Neural progenitor cell (in vitro differentiated cells): ENCODE results near the gene SLC25A47.
"Not testable (repeated sequence)": the region's sequence is repeated elsewhere in the genome, so short reads cannot be mapped to it uniquely, and the experiment has no call there.

ENCODE experiments used
- EZH2 ChIP-seq: fragments of 200-600 bp; sonication (generic); IDR thresholded peaks from 2 replicates; pipeline ENCODE4 v1.6.1; 2017; ENCODE audit warnings: antibody characterized with exemption, mild to moderate bottlenecking, moderate library complexity
- TF ChIP-seq, protein P1 (sequence below): fragments of 200-600 bp; sonication (generic); IDR thresholded peaks from 2 replicates; pipeline ENCODE4 v1.5.1; 2017; ENCODE audit warnings: antibody characterized with exemption, mild to moderate bottlenecking

DNA sequence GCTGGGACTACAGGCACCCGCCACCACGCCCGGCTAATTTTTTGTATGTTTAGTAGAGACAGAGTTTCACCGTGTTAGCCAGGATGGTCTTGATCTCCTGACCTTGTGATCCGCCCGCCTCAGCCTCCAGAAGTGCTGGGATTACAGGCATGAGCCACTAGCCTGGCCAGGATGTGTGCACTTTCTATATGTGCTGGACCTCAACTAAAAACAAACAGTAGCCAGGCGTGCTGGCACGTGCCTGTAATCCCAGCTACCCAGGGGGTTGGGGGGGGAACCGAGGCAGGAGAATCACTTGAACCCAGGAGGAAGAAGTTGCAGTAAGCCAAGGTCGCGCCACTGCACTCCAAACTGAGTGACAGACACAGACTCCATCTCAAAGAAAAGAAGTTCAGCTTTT lies 26.4 kb upstream of the SLC25A47 start:
- TF ChIP-seq EZH2, result not testable (repeated sequence)
- TF ChIP-seq, protein P1, sequence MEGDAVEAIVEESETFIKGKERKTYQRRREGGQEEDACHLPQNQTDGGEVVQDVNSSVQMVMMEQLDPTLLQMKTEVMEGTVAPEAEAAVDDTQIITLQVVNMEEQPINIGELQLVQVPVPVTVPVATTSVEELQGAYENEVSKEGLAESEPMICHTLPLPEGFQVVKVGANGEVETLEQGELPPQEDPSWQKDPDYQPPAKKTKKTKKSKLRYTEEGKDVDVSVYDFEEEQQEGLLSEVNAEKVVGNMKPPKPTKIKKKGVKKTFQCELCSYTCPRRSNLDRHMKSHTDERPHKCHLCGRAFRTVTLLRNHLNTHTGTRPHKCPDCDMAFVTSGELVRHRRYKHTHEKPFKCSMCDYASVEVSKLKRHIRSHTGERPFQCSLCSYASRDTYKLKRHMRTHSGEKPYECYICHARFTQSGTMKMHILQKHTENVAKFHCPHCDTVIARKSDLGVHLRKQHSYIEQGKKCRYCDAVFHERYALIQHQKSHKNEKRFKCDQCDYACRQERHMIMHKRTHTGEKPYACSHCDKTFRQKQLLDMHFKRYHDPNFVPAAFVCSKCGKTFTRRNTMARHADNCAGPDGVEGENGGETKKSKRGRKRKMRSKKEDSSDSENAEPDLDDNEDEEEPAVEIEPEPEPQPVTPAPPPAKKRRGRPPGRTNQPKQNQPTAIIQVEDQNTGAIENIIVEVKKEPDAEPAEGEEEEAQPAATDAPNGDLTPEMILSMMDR, result not testable (repeated sequence)
